GM18867 (cell line): Measurements from ENCODE around the gene DPYSL3.

Experiments used
- ATAC-seq: cut with Tn5 transposase; IDR thresholded peaks from one replicate; pipeline ENCODE4 v1.9.1; 2021; ENCODE audit warnings: mild to moderate bottlenecking, moderate library complexity; ENCODE audit not compliant: unreplicated experiment

The DPYSL3 gene

DNA sequence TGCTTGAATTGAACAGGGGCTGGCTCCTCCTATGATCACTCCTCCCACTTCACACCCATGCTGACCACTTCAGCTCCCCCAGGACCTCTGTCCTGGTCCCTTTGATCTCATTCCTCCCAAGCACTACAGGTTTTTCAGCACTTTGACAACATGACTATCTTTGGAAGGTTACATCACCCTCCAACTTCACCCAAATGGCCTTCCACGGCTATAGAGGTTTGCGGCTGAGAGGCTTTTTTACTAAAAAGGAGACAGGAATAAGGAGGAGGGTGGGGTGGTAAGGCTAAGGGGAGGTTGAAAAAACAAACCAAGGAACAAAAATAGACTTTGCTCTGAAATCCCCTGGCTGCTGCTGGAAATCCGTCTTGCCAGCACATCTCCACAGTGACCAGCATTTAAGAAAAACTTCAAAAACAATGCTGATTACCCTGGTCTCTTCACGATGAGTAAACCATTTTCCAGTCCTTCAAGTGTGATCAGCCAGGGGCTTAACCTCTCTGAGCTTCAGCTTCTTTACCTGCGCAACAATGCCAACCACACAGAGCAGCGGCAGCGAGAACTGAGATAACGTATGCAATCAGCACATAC, 102.7 kb downstream of the DPYSL3 start:
- peak; percentile 17 for ATAC-seq

DNA sequence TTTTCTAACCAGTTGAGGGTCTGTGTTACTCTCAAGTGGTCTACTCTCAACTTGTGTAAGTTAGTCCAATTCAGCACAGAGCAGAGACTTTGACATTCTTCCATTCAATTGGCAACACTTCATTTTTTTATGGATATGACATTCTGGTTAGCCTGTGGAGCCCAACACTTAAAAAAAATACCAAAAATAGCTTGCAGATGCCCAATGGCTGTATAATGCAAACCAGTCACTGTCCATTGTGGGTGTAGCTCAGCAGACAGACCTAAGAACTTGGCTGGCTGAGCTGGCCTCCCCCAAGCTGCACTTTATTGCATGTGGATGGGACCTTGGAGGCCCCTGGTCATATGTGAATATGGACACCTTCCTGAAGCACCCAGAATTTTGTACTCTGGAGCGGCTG, 103.2 kb downstream of the DPYSL3 start:
- ATAC-seq, result no peak

DNA sequence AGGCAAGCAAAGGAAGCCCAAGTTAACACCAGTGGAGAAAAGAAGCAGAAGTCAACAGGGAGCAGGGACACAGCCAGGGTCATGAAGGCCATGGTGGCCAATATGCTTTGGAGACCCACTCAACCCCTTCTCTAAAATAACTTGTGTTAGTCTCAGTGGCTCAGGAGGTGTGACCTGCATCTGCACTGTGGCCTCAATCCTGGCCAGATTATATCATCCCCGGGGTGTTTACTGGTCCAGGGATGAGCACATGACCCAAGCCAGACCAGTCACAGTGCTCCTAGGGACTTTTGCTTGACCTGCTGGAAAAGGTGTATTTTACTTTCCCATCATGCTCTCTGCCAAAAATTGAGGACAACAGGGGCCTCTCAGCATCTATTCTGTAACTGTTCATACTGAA, 105.2 kb downstream of the DPYSL3 start:
- peak; percentile 33 for ATAC-seq

DNA sequence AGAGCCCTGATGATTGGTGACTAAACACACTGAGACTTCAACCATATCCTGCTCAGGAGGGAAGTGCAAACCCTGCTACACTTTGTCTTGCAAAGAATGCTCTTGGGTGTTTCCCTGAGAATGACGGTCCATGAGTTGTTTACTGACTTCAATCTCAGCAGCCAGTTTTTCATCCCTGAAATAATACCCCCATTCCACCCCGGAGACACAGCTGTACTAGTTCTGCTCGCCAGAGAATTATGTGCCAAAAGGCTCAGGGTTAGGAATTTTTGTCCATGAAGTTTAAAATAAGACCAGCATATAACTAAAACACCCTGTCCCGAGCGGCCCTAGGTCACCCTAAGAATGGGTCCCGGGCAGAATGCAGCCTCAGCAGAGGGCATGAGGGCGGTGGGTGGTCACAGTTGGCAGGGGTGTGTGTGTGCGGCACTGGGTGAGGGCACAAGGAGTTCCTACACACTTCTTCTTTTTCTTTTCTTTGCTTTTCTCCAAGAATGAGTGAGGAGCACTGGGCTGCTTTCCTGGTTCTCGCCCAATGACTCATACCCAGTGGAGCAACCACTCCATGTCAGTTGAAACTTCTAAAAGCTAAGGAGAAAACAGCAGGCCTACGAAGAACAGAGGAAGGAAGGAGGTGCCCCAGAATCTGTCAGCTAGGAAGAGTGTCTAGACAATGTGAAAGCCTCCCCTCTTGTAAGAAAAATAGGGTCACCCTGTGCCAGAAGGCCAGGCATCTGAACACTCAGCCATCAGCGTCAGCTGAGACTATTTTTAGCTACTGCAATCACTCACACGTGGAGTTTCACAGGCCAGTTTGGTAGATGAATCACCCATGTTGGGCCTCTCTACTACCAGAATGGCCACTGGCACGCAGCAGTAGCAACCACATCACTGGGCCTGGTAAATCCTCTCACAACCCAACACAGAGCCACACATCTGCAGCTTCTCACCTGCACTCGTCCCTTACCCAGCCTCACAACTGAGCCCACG, 105.9 kb downstream of the DPYSL3 start:
- ATAC-seq, result peak; percentile 94

DNA sequence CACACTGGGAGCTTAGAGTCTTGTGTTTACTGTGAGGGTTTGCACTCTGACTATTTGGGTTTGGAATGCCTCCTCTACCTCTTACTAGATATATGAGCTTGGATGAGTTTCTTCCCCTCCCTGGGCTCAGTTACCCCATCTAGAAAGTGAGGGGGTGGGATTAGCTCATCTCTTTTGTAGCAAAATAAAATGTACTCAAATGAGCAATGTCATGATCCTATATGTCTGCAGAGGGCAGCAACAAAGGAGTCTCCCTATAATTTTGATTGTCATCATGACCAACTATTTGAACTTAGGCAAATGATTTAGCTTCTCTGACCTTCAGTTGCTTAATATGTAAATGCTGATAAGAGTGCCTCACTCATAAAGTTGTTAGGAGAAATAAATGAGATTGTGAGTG, 109.0 kb downstream of the DPYSL3 start:
- no peak for ATAC-seq

DNA sequence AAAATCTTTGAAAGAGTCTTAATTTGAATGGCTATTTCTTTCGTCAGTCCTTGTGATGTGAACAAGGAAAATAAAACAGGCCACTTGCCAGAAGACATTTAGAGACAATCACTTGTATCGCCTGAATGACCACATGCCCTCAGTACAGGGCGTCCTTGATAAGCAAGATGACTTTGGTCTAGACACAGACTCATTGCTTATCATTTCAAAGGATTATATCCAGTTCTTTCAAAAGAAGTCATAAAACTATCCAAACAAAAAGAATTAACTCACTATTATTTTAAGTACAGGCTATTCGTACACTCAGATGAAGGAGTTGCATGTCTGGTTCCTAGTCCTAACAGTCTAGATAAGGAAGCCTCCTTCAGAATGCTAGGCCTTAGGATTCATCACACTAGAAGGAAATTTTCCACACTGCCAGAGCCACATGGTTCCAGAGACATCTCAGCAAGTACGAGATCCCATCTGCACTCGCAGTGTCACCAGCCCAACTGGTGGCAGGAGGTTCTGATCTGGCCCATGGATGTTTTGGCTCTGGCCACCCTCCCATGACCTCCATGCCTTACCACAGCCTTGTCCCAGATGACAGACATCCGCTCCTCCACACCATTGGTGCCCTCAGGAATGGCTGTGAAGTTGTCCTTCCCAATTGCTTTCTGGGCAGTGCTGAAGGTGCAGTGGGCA, 109.6 kb downstream of the DPYSL3 start:
- no peak for ATAC-seq

DNA sequence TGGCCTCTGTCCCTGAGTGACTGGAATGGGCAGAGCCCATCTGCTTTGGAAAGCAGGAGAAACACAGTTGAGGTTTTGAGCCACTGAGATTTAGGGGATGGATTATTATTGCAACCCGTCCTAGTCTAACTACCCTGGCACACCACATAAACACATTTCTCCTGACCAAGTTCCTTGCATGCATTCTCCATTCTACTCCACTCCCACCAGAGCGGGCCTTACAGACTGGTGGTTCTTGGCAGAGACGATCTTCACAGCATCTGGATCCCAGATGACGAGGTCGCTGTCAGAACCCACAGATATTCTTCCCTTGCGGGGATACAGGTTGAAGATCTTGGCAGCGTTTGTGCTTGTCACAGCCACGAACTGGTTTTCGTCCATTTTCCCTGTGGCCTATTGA, 111.0 kb downstream of the DPYSL3 start:
- no peak for ATAC-seq

DNA sequence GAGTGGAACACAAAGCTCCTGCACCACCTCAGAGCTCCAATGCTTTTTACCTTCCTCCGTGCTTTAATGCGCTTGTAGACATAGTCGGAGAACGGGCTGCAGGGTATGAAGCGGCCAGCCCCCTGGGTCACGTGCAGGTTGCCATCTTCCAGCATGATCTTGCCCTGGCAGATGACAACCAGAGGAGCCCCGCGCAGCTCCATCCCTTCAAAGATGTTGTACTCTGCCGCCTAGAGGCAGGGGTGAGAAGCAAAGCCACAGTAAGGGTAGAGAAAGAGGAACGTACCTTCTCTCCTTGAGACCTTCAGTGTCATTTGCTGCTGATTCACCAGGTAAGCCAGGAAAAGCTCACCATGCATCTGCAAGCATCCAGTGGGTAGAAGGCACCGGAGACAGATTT, 112.3 kb downstream of the DPYSL3 start:
- ATAC-seq, result no peak

DNA sequence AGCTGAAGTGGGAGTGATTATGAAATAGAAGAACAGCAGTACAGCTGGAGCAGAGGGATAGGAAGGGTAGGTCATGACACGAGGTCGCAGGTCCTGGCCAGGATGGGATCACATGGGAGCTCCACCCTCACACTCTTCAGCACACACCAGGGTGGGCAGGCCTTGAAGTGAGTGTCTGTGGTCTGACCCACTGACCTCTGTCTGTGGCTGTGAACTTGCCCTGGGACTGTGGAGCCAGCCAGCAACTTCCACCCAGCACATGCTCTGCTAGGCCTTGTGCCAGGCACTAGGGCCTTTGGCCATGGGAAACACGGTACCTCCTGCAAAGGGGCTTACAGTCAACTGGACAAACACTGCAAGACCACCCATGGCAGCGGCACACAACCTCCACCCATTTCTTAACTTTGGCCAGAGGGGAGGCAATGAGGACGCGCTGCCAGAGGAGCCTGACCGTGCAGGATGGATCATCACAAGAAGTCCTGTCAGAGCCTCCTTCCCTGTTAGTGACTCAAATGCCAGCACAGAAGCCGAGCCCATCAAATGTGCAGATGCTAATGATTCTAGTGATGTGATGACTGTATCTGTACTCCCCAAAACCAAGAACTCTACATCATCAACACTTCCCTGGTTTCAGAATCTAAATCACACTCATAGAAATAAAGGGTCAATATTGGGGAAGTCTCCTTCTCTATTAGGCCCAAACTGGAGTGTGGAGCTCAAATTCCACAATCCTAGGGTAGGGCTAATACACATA, 113.6 kb downstream of the DPYSL3 start:
- ATAC-seq, result no peak

DNA sequence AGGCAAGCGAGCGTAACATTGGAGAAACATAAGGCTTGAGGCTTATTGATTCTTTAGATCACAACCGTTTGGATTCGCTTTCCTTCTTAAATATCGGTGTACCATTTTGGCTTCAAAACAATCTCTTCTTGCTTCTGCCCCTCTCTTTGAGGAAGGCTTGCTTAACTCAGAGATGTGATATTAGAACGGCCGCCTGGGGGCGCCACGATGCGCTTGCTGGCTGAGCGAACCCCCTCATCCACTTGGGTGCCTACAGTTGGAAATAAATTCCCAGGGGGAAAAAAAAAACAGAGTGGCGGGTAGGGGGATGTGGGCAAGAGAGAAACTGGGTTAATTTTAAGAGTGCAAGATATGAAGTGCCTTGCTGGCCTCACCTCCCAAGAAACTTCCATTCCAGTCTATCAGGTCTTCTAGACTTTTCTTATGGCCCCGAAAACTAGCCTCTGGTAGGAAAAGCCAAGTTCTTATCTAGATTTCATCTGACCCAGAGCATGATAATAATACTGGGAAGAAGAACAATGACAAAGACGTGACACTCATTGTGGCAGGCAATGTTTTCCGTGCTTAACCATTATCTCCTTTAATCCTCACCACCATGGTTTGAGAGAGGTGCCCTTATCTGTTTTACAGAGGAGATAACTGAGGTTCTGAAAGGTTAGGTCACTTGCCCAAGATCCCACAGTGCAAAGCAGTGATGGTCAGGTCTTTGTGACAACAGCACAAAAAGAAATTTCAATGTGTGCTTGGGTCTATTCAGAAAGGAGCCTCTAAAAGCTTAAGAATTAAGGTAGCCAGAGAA, 115.8 kb downstream of the DPYSL3 start:
- ATAC-seq, result no peak

DNA sequence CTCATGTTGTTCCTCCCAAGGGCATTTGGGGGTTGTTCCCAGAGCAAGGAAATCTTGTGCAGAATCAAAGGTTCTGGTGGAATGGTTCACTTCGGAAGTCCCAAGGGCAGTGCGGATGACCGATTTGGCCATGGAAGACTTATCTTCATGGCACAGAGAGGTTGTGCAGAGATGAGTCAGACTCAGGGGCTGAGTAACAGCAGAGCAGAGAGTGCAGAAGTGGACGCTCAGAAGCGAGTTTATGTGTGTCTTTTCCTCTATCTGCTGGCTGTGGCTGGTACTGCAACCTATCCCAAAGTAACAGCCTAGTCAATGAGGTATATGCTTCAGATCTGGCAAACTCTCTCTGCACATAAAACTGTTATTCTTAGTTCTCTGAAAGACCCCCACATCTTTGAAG, 118.1 kb downstream of the DPYSL3 start:
- ATAC-seq, result peak; percentile 99

DNA sequence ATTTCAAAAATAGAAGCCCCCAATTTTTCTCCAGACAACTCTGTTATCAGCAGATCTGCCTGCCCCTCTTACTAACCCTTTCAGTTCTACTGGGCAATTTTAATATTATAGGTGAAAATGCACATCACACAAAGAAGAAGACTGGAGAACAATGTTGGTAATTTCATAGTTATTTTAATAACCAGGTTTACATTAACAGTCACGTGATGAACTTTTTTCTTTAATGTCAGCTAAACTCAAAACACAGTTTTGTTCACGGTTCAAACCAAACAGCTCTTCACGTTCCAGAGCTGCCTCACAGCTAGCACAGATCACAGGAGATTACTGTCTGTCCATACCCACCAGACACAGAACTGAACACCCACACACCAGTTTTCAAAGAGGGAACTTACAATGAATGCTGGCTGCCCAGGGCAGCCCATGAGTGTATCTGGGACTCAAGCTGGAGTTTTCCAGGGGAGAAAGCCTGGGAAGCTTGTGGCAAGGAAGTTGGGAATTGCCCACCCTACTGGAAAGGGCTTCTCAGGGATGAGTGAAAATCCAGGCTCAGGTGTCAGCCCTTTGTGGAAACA, 119.1 kb downstream of the DPYSL3 start:
- ATAC-seq, result no peak

DNA sequence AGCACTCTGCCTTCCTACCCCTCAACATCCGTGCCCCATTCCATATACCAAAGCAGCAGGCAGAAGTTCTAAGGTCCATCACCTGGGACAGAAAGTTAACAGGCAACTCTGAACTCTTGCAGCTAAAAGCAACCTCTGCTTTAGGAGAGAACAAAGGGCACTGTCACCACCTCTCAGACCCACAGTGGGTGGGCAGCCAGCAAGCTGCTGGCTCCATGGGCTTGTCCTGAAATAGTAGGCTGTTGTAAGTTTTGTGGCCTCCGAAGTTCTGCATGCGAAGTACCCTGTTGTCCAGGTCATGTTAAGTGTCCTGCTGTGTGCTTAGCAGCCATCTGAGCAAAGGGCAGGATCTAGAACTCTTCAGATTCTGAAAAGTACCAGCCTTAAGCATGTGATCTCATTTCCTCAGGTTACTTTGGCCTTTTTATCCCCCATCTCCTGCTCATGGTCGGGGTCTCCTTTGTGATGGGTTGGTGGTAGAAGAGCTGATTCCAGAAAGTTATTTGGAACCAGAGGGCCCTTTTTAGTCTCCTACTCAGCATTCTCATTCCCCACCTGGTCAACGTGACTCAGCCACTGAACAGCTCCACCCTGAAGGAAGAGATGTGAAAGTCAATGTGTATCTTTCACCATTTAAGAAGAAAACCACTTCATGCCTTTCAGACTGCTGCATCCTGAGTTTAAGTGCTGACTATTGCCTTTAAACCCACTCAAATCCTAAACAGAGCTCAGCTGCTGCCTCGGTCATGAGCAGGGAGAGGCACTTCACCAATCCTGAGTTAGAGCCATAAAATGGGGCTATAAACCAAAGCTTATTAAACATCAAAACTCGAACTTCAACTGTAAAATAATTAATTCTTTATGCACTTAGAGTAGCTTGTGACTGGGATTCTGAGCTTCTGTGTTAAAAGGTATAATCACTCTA, 121.4 kb downstream of the DPYSL3 start:
- ATAC-seq, result no peak

DNA sequence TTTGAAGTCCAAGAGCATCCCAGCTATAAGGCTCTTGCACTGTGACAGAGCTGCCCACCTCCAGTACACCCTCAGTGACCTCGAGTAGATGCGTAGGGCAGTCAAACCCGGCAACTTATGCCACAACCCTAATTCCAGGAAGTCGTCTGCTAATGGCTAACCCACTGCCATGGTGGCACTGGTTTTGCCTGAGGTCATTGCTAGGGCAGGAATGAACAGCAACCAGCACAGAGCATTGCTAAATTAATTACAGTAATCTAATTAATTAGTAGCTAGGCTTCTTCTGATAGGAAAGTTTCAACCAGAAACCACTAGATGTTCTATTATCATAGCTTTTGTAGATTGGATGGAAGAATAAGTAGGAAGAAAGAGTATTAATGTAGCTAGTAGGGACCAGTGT, 122.8 kb downstream of the DPYSL3 start:
- ATAC-seq, result no peak

DNA sequence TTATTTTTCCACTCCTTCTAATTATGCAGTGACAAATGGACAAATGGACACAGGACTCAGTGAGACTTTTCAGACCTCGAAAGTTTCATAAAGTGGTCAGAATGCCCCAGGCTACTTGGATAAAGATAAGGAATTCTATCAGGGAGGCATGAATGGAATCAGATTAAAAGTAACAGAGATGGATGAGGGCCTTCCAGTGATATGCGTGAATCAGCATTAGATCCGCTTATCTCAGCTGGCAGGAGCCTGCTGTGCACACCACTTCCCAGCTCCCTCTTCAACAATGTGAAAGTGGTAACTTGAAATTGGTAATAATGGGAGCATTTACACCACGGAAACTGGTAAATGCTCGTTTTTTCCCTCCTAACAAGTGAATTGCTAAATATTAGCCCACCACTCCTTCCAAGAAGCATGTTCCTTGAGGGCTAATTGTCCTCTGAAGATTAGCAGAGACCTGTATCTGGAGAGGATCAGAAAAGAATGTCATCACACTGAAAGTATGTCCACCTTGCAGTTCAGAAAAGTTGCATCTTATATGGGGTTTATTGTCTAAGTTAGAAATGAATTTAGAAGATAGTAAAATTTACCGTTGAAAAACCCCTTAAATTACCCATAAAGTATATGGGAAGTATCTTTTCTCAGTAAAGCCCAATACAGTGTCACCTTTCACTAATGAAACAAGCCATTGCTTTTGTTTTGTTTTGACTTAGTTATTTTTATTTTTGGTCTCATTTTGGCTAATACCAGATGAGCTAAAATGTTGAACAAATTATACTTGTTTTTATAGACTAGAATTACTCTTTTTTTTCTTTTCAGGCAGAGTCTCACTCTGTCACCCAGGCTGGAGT, 125.3 kb downstream of the DPYSL3 start:
- no peak for ATAC-seq

DNA sequence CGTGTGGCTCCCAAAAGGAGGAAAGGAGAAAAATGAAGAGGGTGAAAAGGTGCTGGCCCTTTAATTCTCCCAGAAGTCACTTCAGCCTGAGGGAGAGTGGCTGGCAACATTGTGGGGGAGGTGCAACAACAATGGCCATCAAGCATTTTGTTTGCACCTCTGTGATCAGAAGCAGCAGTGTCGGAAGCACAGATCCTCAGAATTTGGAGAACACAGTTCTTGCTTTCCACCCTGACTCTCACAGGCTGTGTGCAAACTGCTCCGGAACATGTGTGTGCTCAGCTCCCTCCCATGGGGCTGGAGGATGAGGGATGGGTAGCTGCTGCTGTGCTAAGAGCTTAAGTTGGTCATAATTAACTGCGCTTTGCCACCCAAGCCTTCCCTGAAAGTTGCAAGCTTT, 127.1 kb downstream of the DPYSL3 start:
- ATAC-seq, result no peak

DNA sequence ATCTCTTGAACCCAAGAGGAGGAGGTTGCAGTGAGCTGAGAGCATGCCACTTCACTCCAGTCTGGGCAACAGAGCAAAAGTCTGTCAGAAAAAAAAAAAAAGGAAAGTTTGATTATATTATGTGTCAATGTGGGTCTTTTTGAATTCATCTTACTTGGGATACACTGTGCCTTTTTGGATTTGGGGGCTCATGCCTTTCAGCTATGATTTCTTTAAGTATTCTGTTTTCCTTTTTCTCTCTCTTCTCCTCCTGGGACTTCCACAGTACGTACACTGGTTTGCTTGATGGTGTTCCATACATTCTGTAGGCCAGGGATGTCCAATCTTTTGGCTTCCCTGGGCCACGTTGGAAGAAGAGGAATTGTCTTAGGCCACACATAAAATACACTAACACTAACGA, 128.3 kb downstream of the DPYSL3 start:
- no peak for ATAC-seq

DNA sequence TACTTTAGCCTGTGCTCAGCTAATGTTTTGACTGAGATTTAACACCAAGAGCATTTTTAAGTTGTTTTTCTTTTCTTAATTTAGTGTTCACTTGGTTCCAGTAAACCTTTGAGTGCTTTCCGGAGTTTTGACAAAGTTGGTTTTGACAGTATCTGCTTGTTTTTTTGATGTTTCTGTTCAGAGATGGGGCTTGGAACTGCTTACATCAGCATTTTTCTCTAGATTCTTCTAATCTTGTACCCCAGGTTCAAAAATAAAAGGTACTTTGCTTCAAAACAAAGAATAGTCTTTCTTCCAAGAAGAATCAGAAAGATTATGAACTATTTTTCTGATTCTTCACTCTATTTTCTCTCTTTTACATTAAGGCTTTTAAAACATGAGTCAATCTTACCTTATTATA, 132.2 kb downstream of the DPYSL3 start:
- ATAC-seq, result no peak
